A673 (cell line): ENCODE results near the gene KRTAP4-8. TPM values are rescaled to one million over a fixed set of nuclear protein-coding genes. Genes with fewer than 3 reads are reported as not detected.

ENCODE experiments used
- BruUV-seq: library from RNA; stranded (reverse); fragments of 400-500 nt; replicated peaks from 2 replicates; lab custom pipeline; 2021; lab: Mats Ljungman, UMichigan
- CTCF ChIA-PET: fragments of 300-600 bp; sonication (Branson Sonifier 250); formaldehyde crosslinking; loops from one replicate; lab custom pipeline; 2022; ENCODE audit warnings: antibody characterized with exemption; lab: Charles Lee
- POLR2A ChIA-PET: fragments of 300-600 bp; sonication (Branson Sonifier 250); formaldehyde crosslinking; loops from one replicate; lab custom pipeline; 2022; ENCODE audit warnings: antibody characterized with exemption; ENCODE audit not compliant: low non-redundant PET; lab: Charles Lee
- DNase-seq: peaks from one replicate; pipeline ENCODE4 v3.0.0-alpha.2; 2015; ENCODE audit warnings: low spot score
- H3K27ac ChIP-seq: fragments of 200-600 bp; sonication (generic); 2 replicates; pipeline ENCODE4 v1.5.1; 2016; ENCODE audit warnings: mixed run types, low read depth, mild to moderate bottlenecking, mixed read lengths, antibody characterized with exemption, low read length; ENCODE audit not compliant: poor library complexity, severe bottlenecking
- H3K27me3 ChIP-seq: fragments of 200-600 bp; sonication (generic); replicated peaks from 2 replicates; pipeline ENCODE4 v1.6.1; 2017; ENCODE audit warnings: mixed run types, low read depth, mild to moderate bottlenecking, mixed read lengths, antibody characterized with exemption, low read length; ENCODE audit not compliant: insufficient read depth, poor library complexity
- H3K36me3 ChIP-seq: fragments of 200-600 bp; sonication (generic); 2 replicates; pipeline ENCODE4 v1.6.1; 2016; ENCODE audit warnings: mixed run types, mild to moderate bottlenecking, mixed read lengths, antibody characterized with exemption, low read length; ENCODE audit not compliant: insufficient read depth, poor library complexity, severe bottlenecking
- H3K4me1 ChIP-seq: fragments of 200-600 bp; sonication (generic); 2 replicates; pipeline ENCODE4 v1.6.1; 2017; ENCODE audit warnings: mixed run types, mild to moderate bottlenecking, mixed read lengths, antibody characterized with exemption, low read length; ENCODE audit not compliant: insufficient read depth, poor library complexity, severe bottlenecking
- H3K4me3 ChIP-seq: fragments of 200-600 bp; sonication (generic); 2 replicates; pipeline ENCODE4 v1.5.1; 2016; ENCODE audit warnings: low read depth, mixed run types, mild to moderate bottlenecking, mixed read lengths, low read length; ENCODE audit not compliant: poor library complexity, severe bottlenecking
- H3K9me3 ChIP-seq: fragments of 200-600 bp; sonication (generic); 2 replicates; pipeline ENCODE4 v1.6.1; 2016; ENCODE audit warnings: mixed run types, low read depth, mild to moderate bottlenecking, mixed read lengths, antibody characterized with exemption, low read length; ENCODE audit not compliant: poor library complexity, severe bottlenecking
- EZH2 ChIP-seq: fragments of 200-600 bp; sonication (generic); IDR thresholded peaks from 2 replicates; pipeline ENCODE4 v1.6.1; 2017; ENCODE audit warnings: borderline replicate concordance, low read depth, mild to moderate bottlenecking, mixed read lengths, antibody characterized with exemption, low read length; ENCODE audit not compliant: poor library complexity, severe bottlenecking
- intact Hi-C: fragments of 100-400 bp; cut with micrococcal nuclease; formaldehyde crosslinking; loops from one replicate; pipeline ENCODE4 v1.10.0; 2022; ENCODE audit not compliant: unreplicated experiment
- total RNA-seq: library from RNA; stranded (reverse); gene quantifications from 2 replicates; pipeline ENCODE4 v1.2.3, GENCODE V29; 2021
- TF ChIP-seq, protein P1 (sequence below): fragments of 300-800, 200-600 bp; sonication (generic); conservative IDR thresholded peaks from 2 replicates; pipeline ENCODE4 v1.5.1; 2017; ENCODE audit warnings: low read depth, mild to moderate bottlenecking, antibody characterized with exemption, low read length, moderate library complexity, mixed read lengths

KRTAP4-8 gene
- total RNA-seq, 1 experiment from 2014 or later = not detected

GRCh38 chr17:41133880-41134735 lies 36.2 kb upstream of the KRTAP4-8 start:
- DNase-seq = no peak
- H3K4me3 ChIP-seq = no peak overlapping the region
- ChIA-PET POLR2A (no interaction called here), CTCF (no interaction called here)
- no peaks in the 10 kb centered on the region for H3K9me3 ChIP-seq
- no peaks in the 10 kb centered on the region for H3K27me3 ChIP-seq
- H3K4me1 ChIP-seq = no peaks in the 10 kb centered on the region
- H3K36me3 ChIP-seq = no peaks in the 10 kb centered on the region
- BruUV-seq = no TSS peak
- no peak overlapping the region for H3K27ac ChIP-seq
- no peak for TF ChIP-seq EZH2
- TF ChIP-seq, protein P1, sequence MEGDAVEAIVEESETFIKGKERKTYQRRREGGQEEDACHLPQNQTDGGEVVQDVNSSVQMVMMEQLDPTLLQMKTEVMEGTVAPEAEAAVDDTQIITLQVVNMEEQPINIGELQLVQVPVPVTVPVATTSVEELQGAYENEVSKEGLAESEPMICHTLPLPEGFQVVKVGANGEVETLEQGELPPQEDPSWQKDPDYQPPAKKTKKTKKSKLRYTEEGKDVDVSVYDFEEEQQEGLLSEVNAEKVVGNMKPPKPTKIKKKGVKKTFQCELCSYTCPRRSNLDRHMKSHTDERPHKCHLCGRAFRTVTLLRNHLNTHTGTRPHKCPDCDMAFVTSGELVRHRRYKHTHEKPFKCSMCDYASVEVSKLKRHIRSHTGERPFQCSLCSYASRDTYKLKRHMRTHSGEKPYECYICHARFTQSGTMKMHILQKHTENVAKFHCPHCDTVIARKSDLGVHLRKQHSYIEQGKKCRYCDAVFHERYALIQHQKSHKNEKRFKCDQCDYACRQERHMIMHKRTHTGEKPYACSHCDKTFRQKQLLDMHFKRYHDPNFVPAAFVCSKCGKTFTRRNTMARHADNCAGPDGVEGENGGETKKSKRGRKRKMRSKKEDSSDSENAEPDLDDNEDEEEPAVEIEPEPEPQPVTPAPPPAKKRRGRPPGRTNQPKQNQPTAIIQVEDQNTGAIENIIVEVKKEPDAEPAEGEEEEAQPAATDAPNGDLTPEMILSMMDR = no peak
- intact Hi-C loops = no loop called here

DNA sequence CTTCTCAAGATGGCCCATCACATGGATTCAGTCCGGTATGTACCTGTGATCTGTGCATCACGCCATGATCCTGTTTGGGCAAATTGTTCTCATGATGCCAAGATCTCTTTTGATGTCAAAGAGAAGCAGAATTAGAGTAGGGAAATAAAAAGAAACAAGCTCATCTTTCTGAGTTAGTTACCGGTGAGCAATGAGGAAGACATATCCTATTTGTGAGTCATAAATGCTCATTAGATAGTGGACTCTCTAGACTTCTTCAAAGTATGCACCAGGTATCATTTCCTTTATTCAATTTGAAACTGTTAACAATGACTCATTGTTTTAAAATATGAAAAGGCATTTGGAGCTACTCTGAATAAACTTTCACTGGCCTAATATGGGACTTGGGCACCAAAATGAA lies 34.0 kb upstream of the KRTAP4-8 start:
- no peak for DNase-seq
- no peaks in the 10 kb centered on the region for H3K9me3 ChIP-seq
- BruUV-seq = no TSS peak
- CTCF ChIA-PET = no interaction called here
- H3K4me1 ChIP-seq = no peaks in the 10 kb centered on the region
- H3K27me3 ChIP-seq = no peaks in the 10 kb centered on the region
- TF ChIP-seq, protein P1 = no peak
- TF ChIP-seq EZH2 = no peak
- POLR2A ChIA-PET = no interaction called here
- H3K4me3 ChIP-seq = no peak overlapping the region
- no peaks in the 10 kb centered on the region for H3K36me3 ChIP-seq
- intact Hi-C loops = no loop called here
- no peak overlapping the region for H3K27ac ChIP-seq

- no peaks in the 10 kb centered on the region for H3K36me3 ChIP-seq
- POLR2A ChIA-PET = no interaction called here
- CTCF ChIA-PET = no interaction called here
- no peak overlapping the region for H3K4me3 ChIP-seq
- TF ChIP-seq EZH2 = no peak
- TF ChIP-seq, protein P1 = no peak
- H3K27me3 ChIP-seq = no peaks in the 10 kb centered on the region
- intact Hi-C loops = no loop called here
- no TSS peak for BruUV-seq
- H3K27ac ChIP-seq = no peak overlapping the region
- H3K4me1 ChIP-seq = no peaks in the 10 kb centered on the region
- no peak for DNase-seq
- H3K9me3 ChIP-seq = no peaks in the 10 kb centered on the region
Observed at GRCh38 chr17:41127371-41127770, 29.4 kb upstream of the KRTAP4-8 start.
